Measurements from ENCODE around the gene HLCS. TPM values are rescaled to one million over a fixed set of nuclear protein-coding genes. Genes with fewer than 3 reads are reported as not detected.

The HLCS gene
- total RNA-seq, 4 donors from 2014 or later, result 20.0 to 75.4 (median 32.8) TPM

DNA sequence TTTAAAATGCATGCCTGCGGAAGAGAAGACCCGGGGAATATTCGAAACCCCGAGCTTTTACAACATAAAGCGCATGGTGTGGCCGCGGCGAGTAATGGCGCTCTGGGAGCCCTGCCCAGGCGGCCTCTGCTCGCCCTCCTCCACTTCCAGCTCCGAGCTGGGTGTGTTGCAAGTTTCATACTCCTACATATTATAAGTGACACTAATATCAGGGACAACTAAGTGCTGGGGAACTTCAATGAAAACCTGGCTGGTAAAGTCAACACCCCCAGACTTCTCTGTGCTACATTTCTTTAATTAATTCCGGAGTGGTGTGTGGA is 255.8 kb downstream of the HLCS start:
- Histone ChIP-seq H3K4me1 (peaks cover 7 to 42% (median 24%) of the 10 kb centered on the region in 4 donors), H3K4me3 (peak overlapping the region in 1 of 4 donors; percentile 5), H3K27ac (no peak overlapping the region), H3K27me3 (peaks cover 100% of the 10 kb centered on the region), H3K9me3 (no peaks in the 10 kb centered on the region), H3K36me3 (no peaks in the 10 kb centered on the region)
- TF ChIP-seq POLR2AphosphoS5 (IDR thresholded peaks at IDR 0.05) (no peak), CTCF (IDR thresholded peaks at IDR 0.05) (peak in 2 of 5 experiments; percentile 9 to 29), EP300 (IDR thresholded peaks at IDR 0.05; ENCODE audit: low read depth) (no peak)
- peak; percentile 25 for DNase-seq
- in situ Hi-C loops (cut with MboI; ENCODE audit: low pct_ligation_motif_present in 1 of 4, low pct_unique_long_range_greater_than_20kb in 1 of 4, low sequenced_read_pairs in 3 of 4) (no loop called here), intact Hi-C loops (cut with DNase I; ENCODE audit: low total_unique reads) (no loop called here)
- WGBS, 2 donors (ENCODE audit: low coverage in 1 of 2), result 11 to 43% methylated on average over 1 to 13 of the region's 13 CpGs

- Histone ChIP-seq H3K27ac (no peak overlapping the region), H3K4me3 (peak overlapping the region in 1 of 4 donors; percentile 5), H3K9me3 (no peaks in the 10 kb centered on the region), H3K36me3 (no peaks in the 10 kb centered on the region), H3K4me1 (peaks cover 10 to 47% (median 26%) of the 10 kb centered on the region in 4 donors), H3K27me3 (peaks cover 100% of the 10 kb centered on the region)
- in situ Hi-C loops (cut with MboI; ENCODE audit: low pct_ligation_motif_present in 1 of 4, low pct_unique_long_range_greater_than_20kb in 1 of 4, low sequenced_read_pairs in 3 of 4) (no loop called here), intact Hi-C loops (cut with DNase I; ENCODE audit: low total_unique reads) (loop anchor here (10.0 kb wide), 1 partner anchor 1495 kb away; no protein-coding TSS in a partner anchor)
- 14% methylated on average over 38 of the region's 38 CpGs; no CpG with 5 or more reads in 1 of the 2 donors for WGBS, 2 donors (ENCODE audit: low coverage in 1 of 2)
- peak; percentile 4 for DNase-seq
- TF ChIP-seq POLR2AphosphoS5 (IDR thresholded peaks at IDR 0.05) (no peak), EP300 (IDR thresholded peaks at IDR 0.05; ENCODE audit: low read depth) (no peak), POLR2A (IDR thresholded peaks at IDR 0.05) (no peak)
Observed at GRCh38 chr21:36709868-36710728, 256.4 kb downstream of the HLCS start.

DNA sequence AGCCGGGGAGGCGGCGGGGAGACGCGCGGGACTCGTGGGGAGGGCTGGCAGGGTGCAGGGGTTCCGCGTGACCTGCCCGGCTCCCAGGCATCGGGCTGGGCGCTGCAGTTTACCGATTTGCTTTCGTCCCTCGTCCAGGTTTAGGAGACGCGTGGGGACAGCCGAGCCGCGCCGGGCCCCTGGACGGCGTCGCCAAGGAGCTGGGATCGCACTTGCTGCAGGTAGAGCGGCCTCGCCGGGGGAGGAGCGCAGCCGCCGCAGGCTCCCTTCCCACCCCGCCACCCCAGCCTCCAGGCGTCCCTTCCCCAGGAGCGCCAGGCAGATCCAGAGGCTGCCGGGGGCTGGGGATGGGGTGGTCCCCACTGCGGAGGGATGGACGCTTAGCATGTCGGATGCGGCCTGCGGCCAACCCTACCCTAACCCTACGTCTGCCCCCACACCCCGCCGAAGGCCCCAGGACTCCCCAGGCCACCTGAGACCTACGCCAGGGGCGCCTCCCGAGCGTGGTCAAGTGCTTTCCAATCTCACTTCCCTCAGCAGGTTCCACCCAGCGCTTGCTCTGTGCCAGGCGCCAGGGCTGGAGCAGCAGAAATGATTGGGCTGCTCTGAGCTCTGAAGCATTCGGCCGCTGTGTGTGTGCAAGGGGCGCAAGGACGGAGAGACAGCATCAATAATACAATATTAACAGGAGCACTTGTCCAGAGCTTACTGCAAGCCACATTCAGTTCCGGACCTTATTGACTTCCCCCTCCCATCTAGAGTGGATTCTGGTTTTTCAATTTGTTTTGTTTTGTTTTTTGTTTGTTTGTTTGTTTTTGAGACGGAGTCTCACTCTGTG is 257.2 kb downstream of the HLCS start:
- Histone ChIP-seq H3K27ac (no peak overlapping the region), H3K4me1 (peaks cover 13 to 55% (median 34%) of the 10 kb centered on the region in 4 donors)

More for the DNA sequence above, 257.2 kb downstream of the HLCS start:
- Histone ChIP-seq H3K36me3 (no peaks in the 10 kb centered on the region), H3K9me3 (no peaks in the 10 kb centered on the region), H3K4me3 (peak overlapping the region in 1 of 4 donors; percentile 27), H3K27me3 (peaks cover 100% of the 10 kb centered on the region)
- DNase-seq, result no peak
- TF ChIP-seq EP300 (IDR thresholded peaks at IDR 0.05; ENCODE audit: low read depth) (no peak), CTCF (IDR thresholded peaks at IDR 0.05) (no peak), POLR2A (IDR thresholded peaks at IDR 0.05) (no peak), POLR2AphosphoS5 (IDR thresholded peaks at IDR 0.05) (no peak)
- WGBS, 2 donors (ENCODE audit: low coverage in 1 of 2), result 11 to 37% methylated on average over 3 to 26 of the region's 55 CpGs
- in situ Hi-C loops (cut with MboI; ENCODE audit: low pct_ligation_motif_present in 1 of 4, low pct_unique_long_range_greater_than_20kb in 1 of 4, low sequenced_read_pairs in 3 of 4) (no loop called here), intact Hi-C loops (cut with DNase I; ENCODE audit: low total_unique reads) (loop anchor here (10.0 kb wide), 1 partner anchor 1496 kb away; no protein-coding TSS in a partner anchor)
